Measurements from ENCODE around the gene CCSER1. TPM values are rescaled to one million over a fixed set of nuclear protein-coding genes. Genes with fewer than 3 reads are reported as not detected.

CCSER1 gene
- total RNA-seq, 4 donors from 2014 or later: 4.0 to 6.0 (median 4.8) TPM

DNA sequence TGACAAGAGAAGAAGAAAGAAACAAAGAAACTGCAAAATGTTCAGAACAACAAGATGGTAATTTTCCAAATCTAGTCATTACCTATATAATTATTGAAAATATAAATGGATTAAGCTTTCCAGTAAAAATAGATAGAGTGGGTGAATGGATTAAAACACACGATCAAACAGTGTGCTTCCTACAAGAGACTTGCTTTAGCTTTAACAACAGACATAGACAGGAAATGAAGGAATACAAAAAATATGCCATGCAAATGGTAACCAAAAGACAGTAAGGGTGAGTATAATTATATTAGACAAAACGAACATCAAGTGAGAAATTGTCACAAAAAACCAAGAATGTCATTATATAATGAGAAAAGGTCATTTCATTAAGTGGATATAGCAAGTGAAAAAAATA, 842.8 kb downstream of the CCSER1 start:
- Histone ChIP-seq H3K4me3 (no peak overlapping the region), H3K9me3 (no peaks in the 10 kb centered on the region), H3K27me3 (no peaks in the 10 kb centered on the region), H3K36me3 (no peaks in the 10 kb centered on the region), H3K27ac (no peak overlapping the region), H3K4me1 (no peaks in the 10 kb centered on the region)
- TF ChIP-seq, protein P1, sequence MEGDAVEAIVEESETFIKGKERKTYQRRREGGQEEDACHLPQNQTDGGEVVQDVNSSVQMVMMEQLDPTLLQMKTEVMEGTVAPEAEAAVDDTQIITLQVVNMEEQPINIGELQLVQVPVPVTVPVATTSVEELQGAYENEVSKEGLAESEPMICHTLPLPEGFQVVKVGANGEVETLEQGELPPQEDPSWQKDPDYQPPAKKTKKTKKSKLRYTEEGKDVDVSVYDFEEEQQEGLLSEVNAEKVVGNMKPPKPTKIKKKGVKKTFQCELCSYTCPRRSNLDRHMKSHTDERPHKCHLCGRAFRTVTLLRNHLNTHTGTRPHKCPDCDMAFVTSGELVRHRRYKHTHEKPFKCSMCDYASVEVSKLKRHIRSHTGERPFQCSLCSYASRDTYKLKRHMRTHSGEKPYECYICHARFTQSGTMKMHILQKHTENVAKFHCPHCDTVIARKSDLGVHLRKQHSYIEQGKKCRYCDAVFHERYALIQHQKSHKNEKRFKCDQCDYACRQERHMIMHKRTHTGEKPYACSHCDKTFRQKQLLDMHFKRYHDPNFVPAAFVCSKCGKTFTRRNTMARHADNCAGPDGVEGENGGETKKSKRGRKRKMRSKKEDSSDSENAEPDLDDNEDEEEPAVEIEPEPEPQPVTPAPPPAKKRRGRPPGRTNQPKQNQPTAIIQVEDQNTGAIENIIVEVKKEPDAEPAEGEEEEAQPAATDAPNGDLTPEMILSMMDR (IDR thresholded peaks at IDR 0.05): no peak
- no peak for TF ChIP-seq POLR2A (IDR thresholded peaks at IDR 0.05)
- TF ChIP-seq EP300 (IDR thresholded peaks at IDR 0.05): no peak
- WGBS, 2 donors: 69 to 81% methylated on average over 2 of the region's 2 CpGs
- no peak for DNase-seq (ENCODE audit: low spot score in 2 of 2)

DNA sequence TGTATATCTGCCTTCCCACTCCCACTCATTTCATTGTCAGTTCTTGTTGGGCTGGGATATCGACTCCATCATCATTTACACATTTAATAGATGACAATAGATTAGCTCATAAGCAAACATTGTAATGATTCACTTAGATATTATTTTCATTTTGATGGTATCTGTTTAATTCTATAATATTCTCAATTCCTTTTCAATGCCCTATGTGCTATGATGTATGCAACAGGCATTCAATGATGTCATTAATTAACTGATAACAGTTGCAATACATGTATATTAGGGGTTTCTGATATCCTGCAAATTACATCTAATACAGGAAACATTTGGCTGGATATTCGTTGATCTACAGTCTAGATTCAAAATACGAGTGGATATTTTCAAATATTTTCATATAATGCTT, 850.5 kb downstream of the CCSER1 start:
- 87 to 88% methylated on average over 3 of the region's 3 CpGs for WGBS, 2 donors
- no peaks in the 10 kb centered on the region for H3K4me1 ChIP-seq
- H3K36me3 ChIP-seq: no peaks in the 10 kb centered on the region
- no peak for DNase-seq (ENCODE audit: low spot score in 2 of 2)
- no peaks in the 10 kb centered on the region for H3K27me3 ChIP-seq
- no peak overlapping the region for H3K27ac ChIP-seq
- TF ChIP-seq EP300 (IDR thresholded peaks at IDR 0.05): no peak
- TF ChIP-seq, protein P1 (IDR thresholded peaks at IDR 0.05): no peak
- TF ChIP-seq POLR2A (IDR thresholded peaks at IDR 0.05): no peak
- H3K4me3 ChIP-seq: no peak overlapping the region
- no peaks in the 10 kb centered on the region for H3K9me3 ChIP-seq

DNA sequence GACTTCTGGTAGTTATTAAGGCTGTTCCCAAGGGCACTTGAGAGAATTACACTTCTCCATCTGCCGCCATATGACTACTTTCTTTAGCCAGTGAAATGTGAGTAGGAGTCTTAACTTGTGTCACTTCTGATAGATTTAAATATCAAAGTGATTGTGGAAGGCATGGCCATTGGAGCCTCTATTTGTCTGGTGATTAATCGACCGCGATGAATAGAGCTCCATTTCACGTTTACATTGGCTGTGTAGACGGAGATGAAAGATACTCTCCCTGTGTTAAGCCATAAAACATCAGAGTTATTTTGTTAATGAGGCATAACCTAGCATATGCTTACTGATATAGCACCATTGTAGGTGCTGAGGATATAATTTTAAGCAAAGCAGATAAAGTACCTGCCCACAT, 852.4 kb downstream of the CCSER1 start:
- H3K27me3 ChIP-seq: no peaks in the 10 kb centered on the region
- TF ChIP-seq EP300 (IDR thresholded peaks at IDR 0.05) (no peak), POLR2A (IDR thresholded peaks at IDR 0.05) (no peak)
- TF ChIP-seq, protein P1 (IDR thresholded peaks at IDR 0.05): no peak
- no peaks in the 10 kb centered on the region for H3K4me1 ChIP-seq
- no peaks in the 10 kb centered on the region for H3K9me3 ChIP-seq
- WGBS, 2 donors: 91 to 92% methylated on average over 6 of the region's 6 CpGs
- H3K36me3 ChIP-seq: no peaks in the 10 kb centered on the region
- DNase-seq (ENCODE audit: low spot score in 2 of 2): no peak
- no peak overlapping the region for H3K4me3 ChIP-seq
- no peak overlapping the region for H3K27ac ChIP-seq

DNA sequence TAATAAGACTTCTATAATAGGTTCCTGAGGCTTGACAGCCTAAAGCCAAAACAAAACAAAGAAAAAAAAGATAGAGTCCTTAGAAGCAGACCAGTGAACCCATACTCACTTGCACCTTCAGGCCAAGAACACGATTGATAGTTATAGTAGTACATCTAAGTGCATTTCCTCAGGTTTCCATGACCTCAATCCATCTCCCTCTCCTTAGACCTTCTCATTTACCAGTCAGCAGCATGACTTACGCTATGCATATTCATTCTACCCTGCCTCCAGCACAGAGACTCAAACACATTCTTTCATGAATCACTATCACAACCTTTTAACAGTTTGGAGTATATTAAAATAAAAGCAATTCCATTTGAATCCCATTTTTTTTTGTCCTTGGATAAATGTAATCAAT, 855.6 kb downstream of the CCSER1 start:
- no peak overlapping the region for H3K27ac ChIP-seq
- H3K4me1 ChIP-seq: no peaks in the 10 kb centered on the region
- TF ChIP-seq POLR2A (IDR thresholded peaks at IDR 0.05) (no peak), EP300 (IDR thresholded peaks at IDR 0.05) (no peak)
- TF ChIP-seq, protein P1 (IDR thresholded peaks at IDR 0.05): no peak
- 90 to 92% methylated on average over 2 of the region's 2 CpGs for WGBS, 2 donors
- no peak overlapping the region for H3K4me3 ChIP-seq
- H3K36me3 ChIP-seq: no peaks in the 10 kb centered on the region
- DNase-seq (ENCODE audit: low spot score in 2 of 2): no peak
- H3K9me3 ChIP-seq: no peaks in the 10 kb centered on the region
- H3K27me3 ChIP-seq: no peaks in the 10 kb centered on the region

DNA sequence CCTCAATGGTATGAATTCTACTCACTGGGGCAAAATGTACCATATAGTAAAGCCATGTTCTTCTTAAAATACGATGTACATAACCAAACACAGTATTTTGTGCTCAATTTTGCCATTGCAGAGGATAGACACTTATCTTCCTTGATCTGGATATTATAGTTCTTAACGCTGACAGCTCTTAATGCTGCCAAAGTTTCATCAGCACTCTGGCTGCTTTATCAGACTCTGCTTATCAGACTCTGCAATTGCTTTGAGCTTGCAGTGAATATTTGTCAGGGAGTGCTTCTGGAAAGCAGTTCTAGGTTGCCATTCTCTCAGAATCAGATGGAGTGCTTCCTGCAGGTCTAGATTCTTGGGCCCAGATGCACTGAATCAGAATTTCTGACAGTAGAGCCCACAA, 863.1 kb downstream of the CCSER1 start:
- TF ChIP-seq EP300 (IDR thresholded peaks at IDR 0.05) (no peak), POLR2A (IDR thresholded peaks at IDR 0.05) (no peak)
- TF ChIP-seq, protein P1 (IDR thresholded peaks at IDR 0.05): no peak
- Histone ChIP-seq H3K9me3 (no peaks in the 10 kb centered on the region), H3K4me3 (no peak overlapping the region), H3K27ac (no peak overlapping the region), H3K36me3 (no peaks in the 10 kb centered on the region), H3K4me1 (no peaks in the 10 kb centered on the region), H3K27me3 (no peaks in the 10 kb centered on the region)
- 79 to 81% methylated on average over 2 of the region's 2 CpGs for WGBS, 2 donors
- no peak for DNase-seq (ENCODE audit: low spot score in 2 of 2)
